Activated T-cell treated with anti-CD3 and anti-CD28 coated beads, Interleukin-2, amount 50 U/mL, for 1 hour (primary cell): ENCODE data around the gene CEP128.
A peak's percentile ranks its signal among the peaks of the same experiment; 100 is the strongest.
"Not testable (repeated sequence)": the region's sequence is repeated elsewhere in the genome, so short reads cannot be mapped to it uniquely, and the experiment has no call there.

Experiments
- DNase-seq: peaks from one replicate; pipeline ENCODE4 v3.0.0-alpha.2; 2020

The CEP128 gene

DNA sequence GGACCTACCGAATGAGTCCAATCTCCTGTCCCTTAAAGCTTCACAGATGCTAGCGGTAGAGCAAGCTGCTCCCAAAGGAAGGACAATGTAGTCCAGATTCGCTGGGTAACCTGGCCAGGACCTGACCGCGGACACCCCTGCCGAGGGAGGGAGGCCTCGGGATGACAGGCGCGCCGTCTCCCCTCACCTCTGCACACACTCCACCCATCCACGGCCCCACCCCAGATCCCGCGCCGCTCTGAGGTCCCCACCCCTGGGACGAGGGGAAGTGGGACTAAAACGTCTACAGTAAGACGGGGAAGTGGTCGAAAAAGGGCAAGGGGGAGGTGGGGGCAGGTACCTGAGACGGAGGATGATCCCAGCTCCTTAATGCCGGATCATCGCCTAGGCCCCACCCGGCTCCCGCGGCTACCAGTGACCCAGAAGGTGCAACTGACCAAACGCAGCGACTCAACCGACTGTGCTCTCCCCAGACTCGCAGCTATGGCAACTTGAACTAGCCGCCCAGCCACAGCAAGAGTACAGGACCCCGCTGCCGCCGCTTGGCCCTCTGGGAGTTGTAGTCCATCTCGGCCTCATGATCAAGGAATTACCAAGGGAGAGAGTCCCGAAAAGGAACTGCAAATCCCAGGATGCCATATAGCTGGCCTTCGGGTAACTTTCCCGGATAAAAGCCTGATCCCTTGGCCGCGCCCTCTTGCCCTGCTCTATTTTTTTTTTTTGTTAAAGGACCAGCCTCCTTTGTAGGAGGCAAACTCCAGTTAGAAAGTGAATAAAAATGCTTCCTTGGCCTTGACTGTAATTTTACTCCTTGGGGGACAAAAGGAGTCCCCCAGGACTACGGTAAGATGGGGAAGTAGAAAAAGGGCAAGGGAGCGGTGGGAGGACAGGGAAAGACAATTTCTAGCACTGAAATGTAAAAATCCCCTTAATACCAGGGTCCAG lies at the start of gene CEP128:
TSS of gene CEP128 (minus strand) at position 498 of the 945 bp plus-strand sequence.
- peak; percentile 82 for DNase-seq

- no peak for DNase-seq
These were observed 47.3 kb upstream of the CEP128 start for GRCh38 chr14:80988735-80989429.

GRCh38 chr14:80988192-80988591 lies 46.7 kb upstream of the CEP128 start:
- no peak for DNase-seq

GRCh38 chr14:80987235-80988032 lies 45.9 kb upstream of the CEP128 start:
- DNase-seq, result peak; percentile 44

GRCh38 chr14:80982711-80983110 lies 41.2 kb upstream of the CEP128 start:
- no peak for DNase-seq

- no peak for DNase-seq
These were observed 40.1 kb upstream of the CEP128 start for GRCh38 chr14:80981673-80982072.

DNA sequence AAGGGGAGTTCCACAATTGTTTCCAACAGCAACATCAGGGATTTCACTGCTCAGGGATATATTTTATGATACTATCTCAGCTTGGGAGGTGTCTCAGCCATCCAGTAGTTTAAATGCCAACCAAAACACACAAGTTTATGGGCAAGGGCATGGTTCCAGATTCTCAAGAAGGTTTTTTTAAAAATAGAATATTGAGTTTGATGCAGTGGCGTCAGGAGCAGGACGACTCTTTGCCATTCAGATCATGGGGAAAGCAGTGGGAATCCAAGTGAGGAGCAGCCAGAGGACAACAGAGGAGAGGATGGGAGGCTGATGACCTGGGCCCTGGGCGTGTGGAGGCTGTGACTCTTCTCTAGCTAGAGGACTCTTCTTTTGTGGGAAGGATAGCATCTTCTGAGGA lies 39.6 kb upstream of the CEP128 start:
- DNase-seq, result no peak

DNA sequence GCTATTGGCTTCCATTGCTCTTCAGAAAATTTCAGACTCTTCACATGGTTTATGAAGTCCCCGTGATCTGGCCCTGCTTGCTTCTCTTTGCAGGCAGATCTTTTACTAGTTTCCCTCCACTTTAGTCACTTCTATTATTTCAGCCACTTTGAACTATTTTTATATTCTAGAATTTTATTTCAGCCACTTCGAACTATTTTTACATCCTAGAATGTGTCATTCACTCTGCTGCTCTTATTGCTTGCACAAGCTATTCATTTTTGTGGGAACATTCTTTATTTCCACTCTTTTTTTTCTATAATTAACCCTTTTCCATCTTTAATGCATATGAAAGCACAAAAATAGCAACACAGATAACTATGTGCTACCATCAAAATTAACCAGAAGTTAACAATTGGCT lies 38.4 kb upstream of the CEP128 start:
- no peak for DNase-seq

- no peak for DNase-seq
These were observed 36.9 kb upstream of the CEP128 start for GRCh38 chr14:80978403-80978802.

- DNase-seq, result no peak
These were observed 35.7 kb upstream of the CEP128 start for GRCh38 chr14:80977221-80977620.

- no peak for DNase-seq
These were observed 33.1 kb upstream of the CEP128 start for GRCh38 chr14:80974679-80975078.

GRCh38 chr14:80973931-80974641 lies 32.5 kb upstream of the CEP128 start:
- DNase-seq, result no peak

GRCh38 chr14:80965037-80965436 lies 23.5 kb upstream of the CEP128 start:
- no peak for DNase-seq

DNA sequence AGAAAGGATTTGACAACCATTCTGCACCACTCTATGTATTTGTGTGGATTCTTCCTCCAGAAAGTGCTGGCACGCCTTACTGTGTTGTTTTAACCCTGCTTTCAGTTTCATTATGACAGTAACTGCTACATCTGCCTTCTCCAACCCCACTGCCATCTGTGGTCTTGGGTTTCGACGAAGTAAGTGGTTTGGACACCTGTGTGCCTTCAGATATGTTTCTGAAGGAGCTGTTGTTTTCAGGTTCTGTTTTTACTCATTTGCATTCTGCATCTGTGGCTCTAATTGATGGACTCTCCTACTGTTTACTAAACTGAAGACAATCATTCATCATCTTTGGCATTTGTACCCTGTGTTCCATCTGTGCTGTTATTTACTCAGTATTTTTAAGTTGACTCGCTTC lies 18.0 kb upstream of the CEP128 start:
- DNase-seq, result no peak

DNA sequence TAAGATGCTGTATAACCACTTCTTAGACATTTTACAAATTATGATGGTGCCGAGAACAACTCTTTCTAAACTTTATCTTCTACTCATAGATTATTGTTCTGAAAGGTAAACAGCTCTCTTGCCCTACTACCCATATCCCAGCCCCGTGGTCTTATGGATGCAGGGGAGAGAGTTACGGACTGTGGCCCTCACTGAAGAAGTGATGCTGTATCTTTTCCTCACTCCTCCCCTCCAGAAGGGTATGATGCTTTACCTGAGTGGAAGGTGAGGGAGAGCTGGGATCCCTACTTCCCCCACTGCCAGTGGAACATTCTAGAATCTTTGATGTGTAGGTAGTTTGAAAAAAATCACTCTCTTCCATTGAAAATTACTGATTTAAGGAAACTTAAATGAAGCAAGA lies 17.4 kb upstream of the CEP128 start:
- DNase-seq, result no peak

DNA sequence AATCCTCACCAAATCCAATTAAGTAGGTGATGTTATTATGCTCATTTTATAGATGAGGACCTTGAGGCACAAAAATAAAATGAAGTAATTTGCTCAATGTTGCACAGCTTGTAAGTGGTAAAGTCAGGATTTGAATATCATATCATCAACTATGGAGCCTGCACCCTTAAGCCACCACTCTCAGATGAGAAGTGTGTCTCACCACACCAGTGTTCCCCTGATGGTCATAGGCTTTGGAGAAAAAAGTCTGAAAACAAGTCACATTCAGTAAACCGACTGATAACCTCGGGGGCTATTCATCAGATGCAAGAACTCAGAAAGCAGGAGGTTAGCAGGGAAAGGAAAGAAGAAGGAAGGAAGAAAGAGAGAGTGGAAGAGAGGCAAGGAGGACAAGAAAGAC lies 16.7 kb upstream of the CEP128 start:
- no peak for DNase-seq

DNA sequence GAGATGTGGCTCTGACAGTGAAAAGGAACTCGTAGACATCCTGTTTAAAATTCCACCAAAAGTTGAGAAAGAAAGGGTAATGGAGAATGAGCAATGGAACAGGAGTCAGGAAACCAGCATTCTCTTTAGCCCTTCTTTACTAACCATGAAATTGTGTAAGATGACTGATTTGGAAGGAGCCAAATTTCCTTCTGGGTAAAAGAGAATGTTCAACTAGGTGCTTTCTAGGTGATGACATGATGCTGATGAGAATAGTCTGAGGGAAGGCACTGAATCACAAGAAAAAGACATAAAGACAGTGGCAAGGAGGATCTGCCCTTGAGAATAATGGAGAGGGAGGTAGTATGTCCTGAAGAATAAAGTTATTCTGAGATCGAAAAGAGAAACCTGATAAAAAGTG lies 16.1 kb upstream of the CEP128 start:
- DNase-seq, result no peak

- no peak for DNase-seq
These were observed 15.4 kb upstream of the CEP128 start for GRCh38 chr14:80956922-80957321.

DNA sequence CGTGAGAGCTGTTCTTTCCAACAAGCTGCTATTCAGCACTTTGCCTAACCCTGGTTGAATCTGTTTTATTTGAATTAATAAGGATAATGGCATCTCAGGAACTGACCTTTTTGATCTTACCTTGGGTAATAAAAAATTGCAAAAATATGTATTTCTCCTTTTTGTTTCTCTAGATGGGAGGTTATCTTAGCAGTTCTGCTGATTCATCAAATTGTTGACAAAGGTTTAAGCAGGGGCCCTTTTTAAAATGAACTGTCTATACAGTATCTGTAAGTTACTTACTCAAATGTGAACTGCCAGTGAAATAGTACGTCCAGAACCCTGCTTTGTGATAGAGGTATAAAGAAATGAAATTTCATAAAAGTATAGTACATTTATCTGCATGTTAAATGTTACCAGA lies 14.6 kb upstream of the CEP128 start:
- no peak for DNase-seq

GRCh38 chr14:80955416-80955941 lies 13.9 kb upstream of the CEP128 start, which contains the start of gene TSHR:
Gene TSHR, plus strand, starts transcription at chr14:80955621. Its CDS starts 60 bp downstream, at chr14:80955681.
- DNase-seq, result peak; percentile 32

GRCh38 chr14:80954687-80955299 lies 13.3 kb upstream of the CEP128 start:
- DNase-seq, result peak; percentile 73

GRCh38 chr14:80953211-80953610 lies 11.7 kb upstream of the CEP128 start:
- DNase-seq, result not testable (repeated sequence)
